K562 (cell line): ENCODE results near the gene NAGLU. TPM values are rescaled to one million over a fixed set of nuclear protein-coding genes. Genes with fewer than 3 reads are reported as not detected.

Experiments
- ESRRA ChIP-seq: fragments of 450-650 bp; IDR thresholded peaks from 2 replicates; pipeline ENCODE4 v1.6.1; 2014; ENCODE audit warnings: low read depth, mild to moderate bottlenecking, moderate library complexity, borderline replicate concordance
- ID3 ChIP-seq, 2 experiments: fragments of 250-450 bp in 1 of 2; fragments of 450-650 bp in 1 of 2; sonication (Bioruptor Pico) in 1 of 2; IDR thresholded peaks; 2 replicates each; pipeline versions ENCODE4 v1.6.1 to v1.8.0; 2016 to 2021; ENCODE audit warnings: mild to moderate bottlenecking in 2 of 2, moderate library complexity in 2 of 2, missing compliant biosample characterization in 1 of 2, missing genetic modification characterization in 1 of 2
- IFI16 ChIP-seq: fragments of 250-450 bp; sonication (Bioruptor Pico); IDR thresholded peaks from 2 replicates; pipeline ENCODE4 v2.1.2; 2022; ENCODE audit warnings: mild to moderate bottlenecking, inconsistent platforms
- KLF1 ChIP-seq: fragments of 450-650 bp; IDR thresholded peaks from 2 replicates; pipeline ENCODE4 v1.6.1; 2016; ENCODE audit warnings: missing genetic modification characterization, missing compliant biosample characterization
- KLF10 ChIP-seq: fragments of 250-450 bp; sonication (Bioruptor Pico); IDR thresholded peaks from 2 replicates; pipeline ENCODE4 v1.6.1; 2021; ENCODE audit warnings: matching md5 sums
- MYNN ChIP-seq, 2 experiments: sonication (generic); formaldehyde crosslinking in 1 of 2; IDR thresholded peaks; 2 replicates each; pipeline versions ENCODE4 v1.5.0 to v1.6.1; 2016 to 2020; ENCODE audit warnings: antibody characterized with exemption in 1 of 2, missing genetic modification reagents in 1 of 2
- TCF3 ChIP-seq: sonication (generic); formaldehyde crosslinking; IDR thresholded peaks from 2 replicates; pipeline ENCODE4 v1.4.0; 2020; ENCODE audit warnings: mild to moderate bottlenecking, missing genetic modification reagents
- THRAP3 ChIP-seq: fragments of 450-650 bp; IDR thresholded peaks from 2 replicates; pipeline ENCODE4 v1.6.1; 2016; ENCODE audit warnings: mild to moderate bottlenecking, inconsistent platforms, borderline replicate concordance
- YY1 ChIP-seq, 3 experiments: IDR thresholded peaks; 2 replicates each; pipeline ENCODE4 v1.6.1; 2011; ENCODE audit warnings: low read length in 2 of 3, mild to moderate bottlenecking in 2 of 3, moderate library complexity in 2 of 3, borderline replicate concordance in 1 of 3, control low read depth in 1 of 3, low read depth in 1 of 3; ENCODE audit not compliant: insufficient read depth in 3 of 3, insufficient replicate concordance in 2 of 3, control insufficient read depth in 1 of 3, insufficient read length in 1 of 3; ENCODE audit errors: extremely low read depth in 1 of 3
- ZBTB49 ChIP-seq: sonication (generic); formaldehyde crosslinking; IDR thresholded peaks from 2 replicates; pipeline ENCODE4 v1.8.0; 2022; ENCODE audit warnings: missing genetic modification reagents, mild to moderate bottlenecking, borderline replicate concordance
- ZNF589 ChIP-seq: fragments of 200-800 bp; sonication (Bioruptor generic); IDR thresholded peaks from 2 replicates; pipeline ENCODE4 v1.6.1; 2016; ENCODE audit warnings: low read depth, missing genetic modification characterization, missing compliant biosample characterization
- ZNF740 ChIP-seq, 3 experiments: fragments of 200-800 bp in 1 of 3; sonication (Bioruptor generic) in 1 of 3; sonication (generic) in 1 of 3; formaldehyde crosslinking in 1 of 3; IDR thresholded peaks; 2 replicates each; pipeline versions ENCODE4 v1.6.1 to v1.8.0; 2016 to 2022; ENCODE audit warnings: mild to moderate bottlenecking in 2 of 3, missing compliant biosample characterization in 2 of 3, missing genetic modification characterization in 2 of 3, missing genetic modification reagents in 1 of 3
- ZNF766 ChIP-seq: fragments of 200-800 bp; sonication (Bioruptor generic); conservative IDR thresholded peaks from 2 replicates; pipeline ENCODE4 v1.6.1; 2016; ENCODE audit warnings: missing genetic modification characterization, missing compliant biosample characterization
- ZNF830 ChIP-seq: fragments of 250-450 bp; sonication (Bioruptor Pico); IDR thresholded peaks from 2 replicates; pipeline ENCODE4 v1.5.0; 2021; ENCODE audit warnings: mild to moderate bottlenecking
- polyA plus RNA-seq, 8 experiments: library from polyadenylated mRNA; depleted of rRNA in 4 of 8; stranded (reverse) in 5 of 8; unstranded in 3 of 8; fragments of >200 nt; fragmentation: Nextera tagmentation in 2 of 8; fragmentation: Illumina TruSeq in 1 of 8; extraction: Ambion mirVana in 2 of 8; extraction: Trizol in 1 of 8; gene quantifications; 2 replicates each; pipeline versions ENCODE4 v1.2.1 to v1.2.3, GENCODE V29; 2011 to 2014; ENCODE audit warnings: inconsistent platforms in 1 of 8, missing spikeins in 1 of 8
- total RNA-seq, 7 experiments: library from RNA; depleted of rRNA in 6 of 7; stranded (reverse); fragments of >200 nt in 6 of 7; fragmentation: Illumina TruSeq in 2 of 7; extraction: Trizol in 2 of 7; gene quantifications; 2 replicates each; pipeline versions ENCODE4 v1.2.1 to v1.2.3, GENCODE V29; 2011 to 2021; ENCODE audit warnings: low replicate concordance in 1 of 7
- TF ChIP-seq, protein P1 (sequence below), 2 experiments: IDR thresholded peaks; 2 replicates each; pipeline ENCODE4 v1.6.1; 2012; ENCODE audit warnings: improper control_type of control experiment in 2 of 2, low read depth in 2 of 2, low read length in 2 of 2, borderline replicate concordance in 1 of 2
- TF ChIP-seq, protein P2 (sequence below): sonication (generic); formaldehyde crosslinking; IDR thresholded peaks from 2 replicates; pipeline ENCODE4 v1.9.0; 2022; ENCODE audit warnings: mild to moderate bottlenecking, missing genetic modification reagents

The NAGLU gene
- total and polyA plus RNA-seq, 9 of the 15 experiments (the other 6 are each of a cell fraction or from before 2014, with no cell fraction given) = 0.04 to 21.5 (median 8.5) TPM

DNA sequence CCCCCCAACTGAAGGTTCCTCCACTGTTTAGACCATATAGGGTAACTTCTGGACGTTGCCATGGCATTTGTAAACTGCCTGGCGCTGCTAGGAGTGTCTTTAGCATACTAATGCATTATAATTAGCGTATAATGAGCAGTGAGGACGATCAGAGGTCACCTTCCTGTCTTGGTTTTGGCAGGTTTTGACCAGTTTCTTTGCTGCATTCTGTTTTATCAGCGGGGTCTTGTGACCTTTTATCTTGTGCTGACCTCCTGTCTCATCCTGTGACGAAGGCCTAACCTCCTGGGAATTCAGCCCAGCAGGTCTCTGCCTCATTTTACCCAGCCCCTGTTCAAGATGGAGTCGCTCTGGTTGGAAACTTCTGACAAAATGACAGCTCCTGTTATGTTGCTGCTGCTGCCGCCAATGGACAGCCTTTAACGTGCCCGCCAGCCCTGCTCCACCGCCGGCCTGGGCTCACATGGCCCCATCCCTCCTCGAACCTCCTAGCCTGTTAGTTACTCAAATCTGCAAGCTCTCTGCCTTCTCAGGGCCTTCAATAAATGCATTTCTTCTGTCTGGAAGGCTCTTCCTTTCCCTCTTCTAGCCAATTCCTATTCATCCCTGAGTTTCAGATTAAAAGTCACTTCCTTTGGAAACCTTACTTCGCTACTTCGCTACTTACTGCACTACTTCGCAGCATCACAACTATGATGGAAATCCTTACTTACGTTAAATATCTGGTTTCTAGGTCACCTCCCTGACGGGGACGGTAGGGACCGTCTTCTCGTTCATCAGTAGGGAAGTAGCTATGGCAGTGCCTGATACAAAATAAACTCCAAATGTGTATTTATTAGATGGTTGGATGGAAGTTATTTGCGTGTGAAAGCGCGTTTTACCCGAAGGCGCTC, 640 bp upstream of the NAGLU start (continued):
- TF ChIP-seq, protein P1, sequence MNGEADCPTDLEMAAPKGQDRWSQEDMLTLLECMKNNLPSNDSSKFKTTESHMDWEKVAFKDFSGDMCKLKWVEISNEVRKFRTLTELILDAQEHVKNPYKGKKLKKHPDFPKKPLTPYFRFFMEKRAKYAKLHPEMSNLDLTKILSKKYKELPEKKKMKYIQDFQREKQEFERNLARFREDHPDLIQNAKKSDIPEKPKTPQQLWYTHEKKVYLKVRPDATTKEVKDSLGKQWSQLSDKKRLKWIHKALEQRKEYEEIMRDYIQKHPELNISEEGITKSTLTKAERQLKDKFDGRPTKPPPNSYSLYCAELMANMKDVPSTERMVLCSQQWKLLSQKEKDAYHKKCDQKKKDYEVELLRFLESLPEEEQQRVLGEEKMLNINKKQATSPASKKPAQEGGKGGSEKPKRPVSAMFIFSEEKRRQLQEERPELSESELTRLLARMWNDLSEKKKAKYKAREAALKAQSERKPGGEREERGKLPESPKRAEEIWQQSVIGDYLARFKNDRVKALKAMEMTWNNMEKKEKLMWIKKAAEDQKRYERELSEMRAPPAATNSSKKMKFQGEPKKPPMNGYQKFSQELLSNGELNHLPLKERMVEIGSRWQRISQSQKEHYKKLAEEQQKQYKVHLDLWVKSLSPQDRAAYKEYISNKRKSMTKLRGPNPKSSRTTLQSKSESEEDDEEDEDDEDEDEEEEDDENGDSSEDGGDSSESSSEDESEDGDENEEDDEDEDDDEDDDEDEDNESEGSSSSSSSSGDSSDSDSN (IDR thresholded peaks at IDR 0.05; ENCODE audit: borderline replicate concordance in 1 of 2, low read depth in 2 of 2, low read length in 2 of 2) = peak in 1 of 2 experiments; percentile 26; a peak in 1 of 4 replicates
- TF ChIP-seq ZNF766 = peak; percentile 98
- no peak for TF ChIP-seq ZBTB49
- peak; percentile 73 for TF ChIP-seq ESRRA
- peak; percentile 35; the same call in 1 of the 2 replicates for TF ChIP-seq KLF1
- 0 out of 2 replicates have a peak, but pooled peaks have one; percentile 4 for TF ChIP-seq TCF3
- TF ChIP-seq ZNF589 (CRISPR knock-in tag) = peak; percentile 99
- peak; percentile 81; the same call in 1 of the 2 replicates for TF ChIP-seq ID3 (CRISPR knock-in tag; IDR thresholded peaks at IDR 0.05)
- TF ChIP-seq ID3 (tag; IDR thresholded peaks at IDR 0.05) = peak; percentile 98
- peak; percentile 76 for TF ChIP-seq MYNN (IDR thresholded peaks at IDR 0.05)
- no peak for TF ChIP-seq MYNN (CRISPR knock-in tag; IDR thresholded peaks at IDR 0.05)
- peak; percentile 59; the same call in 1 of the 2 replicates for TF ChIP-seq THRAP3
- TF ChIP-seq ZNF740 (CRISPR knock-in tag; IDR thresholded peaks at IDR 0.05) = no peak
- TF ChIP-seq ZNF740 (tag; IDR thresholded peaks at IDR 0.05) = peak; percentile 4 to 97; a peak in 2 of 4 replicates
- peak; percentile 89 for TF ChIP-seq ZNF830 (CRISPR knock-in tag)
- TF ChIP-seq, protein P2, sequence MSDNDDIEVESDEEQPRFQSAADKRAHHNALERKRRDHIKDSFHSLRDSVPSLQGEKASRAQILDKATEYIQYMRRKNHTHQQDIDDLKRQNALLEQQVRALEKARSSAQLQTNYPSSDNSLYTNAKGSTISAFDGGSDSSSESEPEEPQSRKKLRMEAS (CRISPR knock-in tag) = no peak
- peak; percentile 43; the same call in 1 of the 2 replicates for TF ChIP-seq KLF10 (CRISPR knock-in tag)
- peak in 2 of 3 experiments; percentile 47 to 59 for TF ChIP-seq YY1 (IDR thresholded peaks at IDR 0.05; ENCODE audit: borderline replicate concordance in 1 of 3, control insufficient read depth in 1 of 3, extremely low read depth in 1 of 3, insufficient read depth in 3 of 3, insufficient read length in 1 of 3, insufficient replicate concordance in 2 of 3, low read depth in 1 of 3, low read length in 2 of 3)
- TF ChIP-seq IFI16 (CRISPR knock-in tag) = peak; percentile 93
